ENCODE data around the gene CD84.
"Not testable (repeated sequence)": the region's sequence is repeated elsewhere in the genome, so short reads cannot be mapped to it uniquely, and the experiment has no call there.

Gene CD84

DNA sequence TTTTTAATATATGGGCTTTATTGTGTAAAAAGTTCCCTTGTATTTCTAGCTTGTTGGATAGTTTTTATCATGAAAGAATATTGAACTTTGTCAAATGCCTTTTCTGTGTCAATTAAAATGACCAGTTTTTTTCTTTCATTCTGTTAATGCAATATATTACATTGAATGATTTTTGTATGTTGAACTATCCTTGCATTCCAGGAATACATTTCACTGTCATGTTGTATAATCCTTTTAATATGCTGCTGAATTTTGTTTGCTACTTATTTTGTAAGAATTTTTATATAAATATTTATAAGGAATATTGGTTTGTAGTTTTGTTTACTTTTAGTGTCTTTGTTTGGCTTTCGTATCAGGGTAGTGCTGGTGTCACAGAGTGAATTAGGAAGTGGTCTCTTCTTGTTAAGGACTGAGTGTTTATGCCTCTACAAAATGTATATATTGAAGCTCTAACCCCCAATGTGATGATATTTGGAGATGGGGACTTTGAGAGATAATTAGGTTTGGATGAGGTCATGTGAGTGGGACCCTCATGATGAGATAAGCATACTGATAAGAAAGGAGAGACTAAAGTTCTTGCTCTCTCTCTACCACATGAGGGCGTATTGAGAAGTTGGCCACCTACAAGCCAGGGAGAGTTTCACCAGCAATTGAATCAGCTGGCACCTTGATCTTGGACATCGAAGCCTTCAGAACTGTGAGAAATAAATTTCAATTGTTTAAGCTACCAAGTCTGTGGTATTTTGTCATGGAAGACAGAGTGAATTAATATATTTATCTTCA is 44.3 kb downstream of the CD84 start:
- no peak for TF ChIP-seq CTCF (IDR thresholded peaks at IDR 0.05; ENCODE audit: low read depth, low read length)
- DNase-seq (ENCODE audit: low read depth in 2 of 2): no peak

DNA sequence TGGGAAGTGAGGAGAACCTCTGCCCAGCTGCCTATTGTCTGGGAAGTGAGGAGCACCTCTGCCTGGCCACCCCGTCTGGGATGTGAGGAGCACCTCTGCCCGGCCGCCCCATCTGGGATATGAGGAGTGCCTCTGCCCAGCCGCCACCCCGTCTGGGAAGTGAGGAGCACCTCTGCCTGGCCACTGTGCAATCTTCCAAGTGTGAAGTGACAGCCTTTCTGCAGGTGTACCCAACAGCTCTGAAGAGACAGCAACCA is 46.8 kb downstream of the CD84 start:
- not testable (repeated sequence) for DNase-seq (ENCODE audit: low read depth in 2 of 2); H3K4me3 ChIP-seq (replicated peaks in 1 of 2; ENCODE audit: low read depth in 2 of 2, low read length in 2 of 2)

More for the DNA sequence above, 44.3 kb downstream of the CD84 start:
- H3K4me3 ChIP-seq (replicated peaks in 1 of 2; ENCODE audit: low read depth in 2 of 2, low read length in 2 of 2): no peak overlapping the region

DNA sequence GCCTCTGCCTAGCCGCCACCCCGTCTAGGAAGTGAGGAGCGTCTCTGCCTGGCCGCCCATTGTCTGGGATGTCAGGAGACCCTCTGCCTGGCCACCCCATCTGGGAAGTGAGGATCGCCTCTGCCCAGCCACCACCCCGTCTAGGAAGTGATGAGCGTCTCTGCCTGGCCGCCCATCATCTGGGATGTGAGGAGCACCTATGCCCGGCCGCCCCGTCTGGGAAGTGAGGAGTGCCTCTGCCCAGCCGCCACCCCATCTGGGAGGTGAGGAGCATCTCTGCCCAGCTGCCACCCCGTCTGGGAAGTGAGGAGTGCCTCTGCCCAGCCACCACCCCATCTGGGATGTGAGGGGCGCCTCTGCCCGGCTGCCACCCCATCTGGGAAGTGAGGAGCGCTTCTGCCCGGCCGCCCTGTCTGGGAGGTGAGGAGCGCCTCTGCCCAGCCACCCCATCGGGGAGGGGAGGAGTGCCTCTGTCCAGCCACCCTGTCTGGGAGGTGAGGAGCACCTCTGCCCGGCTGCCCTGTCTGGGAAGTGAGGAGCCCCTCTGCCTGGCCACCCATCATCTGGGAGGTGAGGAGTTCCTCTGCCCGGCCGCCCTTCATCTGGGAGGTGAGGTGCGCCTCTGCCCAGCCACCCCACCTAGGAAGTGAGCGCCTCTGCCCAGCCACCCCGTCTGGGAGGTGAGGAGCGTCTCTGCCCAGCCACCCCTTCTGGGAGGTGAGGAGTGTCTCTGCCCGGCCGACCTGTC is 47.3 kb downstream of the CD84 start:
- DNase-seq (ENCODE audit: low read depth in 2 of 2); H3K4me3 ChIP-seq (replicated peaks in 1 of 2; ENCODE audit: low read depth in 2 of 2, low read length in 2 of 2): not testable (repeated sequence)

DNA sequence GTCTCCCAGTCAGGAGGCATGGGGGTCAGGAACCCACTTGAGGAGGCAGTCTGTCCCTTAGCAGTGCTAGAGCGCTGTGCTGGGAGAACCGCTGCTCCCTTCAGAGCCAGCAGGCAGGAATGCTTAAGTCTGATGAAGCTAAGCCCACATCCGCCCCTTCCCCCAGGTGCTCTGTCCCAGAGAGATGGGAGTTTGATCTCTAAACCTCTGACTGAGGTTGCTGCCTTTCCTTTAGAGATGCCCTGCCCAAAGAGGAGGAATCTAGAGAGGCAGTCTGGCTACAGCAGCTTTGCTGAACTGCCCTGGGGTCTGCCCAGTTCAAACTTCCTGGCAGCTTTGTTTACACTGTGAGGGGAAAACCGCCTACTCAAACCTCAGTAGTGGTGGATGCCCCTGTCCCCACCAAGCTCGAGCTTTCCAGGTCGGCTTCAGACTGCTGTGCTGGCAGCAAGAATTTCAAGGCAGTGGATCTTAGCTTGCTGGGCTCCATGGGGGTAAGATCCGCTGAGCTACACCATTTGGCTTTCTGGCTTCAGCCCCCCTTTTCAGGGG is 49.8 kb downstream of the CD84 start:
- DNase-seq (ENCODE audit: low read depth in 2 of 2); H3K4me3 ChIP-seq (replicated peaks in 1 of 2; ENCODE audit: low read depth in 2 of 2, low read length in 2 of 2): not testable (repeated sequence)

DNA sequence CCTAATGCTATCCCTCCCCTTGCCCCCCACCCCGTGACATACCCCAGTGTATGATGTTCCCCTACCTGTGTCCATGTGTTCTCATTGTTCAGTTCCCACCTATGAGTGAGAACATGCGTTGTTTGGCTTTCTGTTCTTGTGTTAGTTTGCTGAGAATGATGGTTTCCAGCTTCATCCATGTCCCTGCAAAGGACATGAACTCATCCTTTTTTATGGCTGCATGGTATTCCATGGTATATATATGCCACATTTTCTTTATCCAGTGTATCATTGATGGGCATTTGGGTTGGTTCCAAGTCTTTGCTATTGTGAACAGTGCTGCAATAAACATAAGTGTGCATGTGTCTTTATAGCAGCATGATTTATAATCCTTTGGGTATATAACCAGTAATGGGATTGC is 55.5 kb downstream of the CD84 start:
- DNase-seq (ENCODE audit: low read depth in 2 of 2); H3K4me3 ChIP-seq (replicated peaks in 1 of 2; ENCODE audit: low read depth in 2 of 2, low read length in 2 of 2): not testable (repeated sequence)

GRCh38 chr1:160522622-160523345 is 56.5 kb downstream of the CD84 start, which contains the start of gene SLAMF6:
SLAMF6 (minus strand) TSS chr1:160523255; CDS start chr1:160523192, 63 bp downstream.
- TF ChIP-seq CTCF (IDR thresholded peaks at IDR 0.05; ENCODE audit: low read depth, low read length): no peak
- no peak for DNase-seq (ENCODE audit: low read depth in 2 of 2)
- H3K4me3 ChIP-seq (replicated peaks in 1 of 2; ENCODE audit: low read depth in 2 of 2, low read length in 2 of 2): no peak within 1 kb of the TSS

DNA sequence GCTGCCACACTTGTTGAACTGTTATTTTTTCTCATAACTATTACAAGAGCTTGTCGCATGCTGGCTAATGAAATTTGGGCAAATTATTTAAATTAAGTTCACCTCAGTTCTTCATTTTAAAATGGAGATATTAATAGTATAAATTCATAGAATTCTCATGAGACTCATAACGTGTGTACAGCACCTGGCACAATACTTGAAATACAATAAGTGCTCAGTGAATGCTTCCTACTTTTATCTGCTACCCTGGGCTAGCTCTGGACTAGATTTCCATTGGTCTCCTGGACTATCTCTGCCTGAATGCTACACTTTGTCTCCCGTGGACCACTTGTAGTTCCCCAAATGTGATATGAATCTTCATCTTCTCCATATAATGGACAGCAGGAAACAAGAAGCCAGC is 57.2 kb downstream of the CD84 start:
- no peak overlapping the region for H3K4me3 ChIP-seq (replicated peaks in 1 of 2; ENCODE audit: low read depth in 2 of 2, low read length in 2 of 2)
- TF ChIP-seq CTCF (IDR thresholded peaks at IDR 0.05; ENCODE audit: low read depth, low read length): no peak

DNA sequence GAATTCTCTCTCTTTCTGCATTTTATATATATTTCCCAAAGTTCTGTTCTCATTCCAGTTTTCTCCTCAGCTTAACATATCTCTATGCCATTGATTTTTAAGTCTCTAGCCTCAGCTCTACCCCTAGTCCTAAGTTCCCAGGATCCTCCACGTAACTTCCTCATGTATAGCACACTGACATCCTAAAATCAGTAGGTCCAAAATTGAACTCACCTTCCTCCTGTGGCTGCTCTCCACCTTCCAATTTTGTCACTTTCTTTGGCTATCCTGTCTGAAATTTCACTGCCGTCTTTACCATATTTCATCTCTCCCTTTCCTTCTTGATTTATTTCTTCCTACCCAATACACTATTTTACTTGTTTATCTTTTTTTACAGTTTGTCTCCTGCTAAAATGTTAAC is 57.7 kb downstream of the CD84 start:
- no peak for DNase-seq (ENCODE audit: low read depth in 2 of 2)
- no peak overlapping the region for H3K4me3 ChIP-seq (replicated peaks in 1 of 2; ENCODE audit: low read depth in 2 of 2, low read length in 2 of 2)
- no peak for TF ChIP-seq CTCF (IDR thresholded peaks at IDR 0.05; ENCODE audit: low read depth, low read length)

More for the DNA sequence above, 57.2 kb downstream of the CD84 start:
- DNase-seq (ENCODE audit: low read depth in 2 of 2): no peak
